HFFc6 (cell line): ENCODE measurements around the gene MED8. TPM values are rescaled to one million over a fixed set of nuclear protein-coding genes. Genes with fewer than 3 reads are reported as not detected.

Experiments used
- DNase-seq: peaks from one replicate; pipeline ENCODE4 v3.0.0-alpha.2; 2018
- H3K27ac Mint-ChIP-seq: 2 replicates; pipeline ENCODE4 v1.8.0; 2020; ENCODE audit warnings: mild to moderate bottlenecking, mixed read lengths
- H3K27me3 Mint-ChIP-seq: 2 replicates; pipeline ENCODE4 v1.8.0; 2021; ENCODE audit warnings: mild to moderate bottlenecking, moderate library complexity, mixed read lengths; ENCODE audit not compliant: insufficient read depth
- H3K36me3 Mint-ChIP-seq: 2 replicates; pipeline ENCODE4 v1.8.0; 2021; ENCODE audit warnings: low read depth, mixed read lengths
- H3K4me1 Mint-ChIP-seq: 2 replicates; pipeline ENCODE4 v1.8.0; 2020; ENCODE audit warnings: low read depth, mixed read lengths
- H3K4me3 Mint-ChIP-seq: 2 replicates; pipeline ENCODE4 v1.8.0; 2020; ENCODE audit warnings: mild to moderate bottlenecking, moderate library complexity, mixed read lengths
- H3K9me3 Mint-ChIP-seq: 2 replicates; pipeline ENCODE4 v1.8.0; 2020; ENCODE audit warnings: mild to moderate bottlenecking, mixed read lengths
- total RNA-seq, 6 experiments: library from RNA; stranded (reverse); fragmentation: NEBNext Ultra II Directional; extraction: Animal tissue kit (Norgen Biotek cat#: 25700); gene quantifications; 2 replicates in 1 of 6; 3 replicates in 5 of 6; pipeline ENCODE4 v1.2.3, GENCODE V29; 2021
- TF ChIP-seq, protein P1 (sequence below): fragments of 200-600 bp; sonication (generic); IDR thresholded peaks from 2 replicates; pipeline ENCODE4 v1.5.0; 2021; ENCODE audit warnings: antibody characterized with exemption, mild to moderate bottlenecking

Gene MED8
- total RNA-seq, 6 experiments from 2014 or later: 56.0 to 64.0 (median 60.8) TPM

DNA sequence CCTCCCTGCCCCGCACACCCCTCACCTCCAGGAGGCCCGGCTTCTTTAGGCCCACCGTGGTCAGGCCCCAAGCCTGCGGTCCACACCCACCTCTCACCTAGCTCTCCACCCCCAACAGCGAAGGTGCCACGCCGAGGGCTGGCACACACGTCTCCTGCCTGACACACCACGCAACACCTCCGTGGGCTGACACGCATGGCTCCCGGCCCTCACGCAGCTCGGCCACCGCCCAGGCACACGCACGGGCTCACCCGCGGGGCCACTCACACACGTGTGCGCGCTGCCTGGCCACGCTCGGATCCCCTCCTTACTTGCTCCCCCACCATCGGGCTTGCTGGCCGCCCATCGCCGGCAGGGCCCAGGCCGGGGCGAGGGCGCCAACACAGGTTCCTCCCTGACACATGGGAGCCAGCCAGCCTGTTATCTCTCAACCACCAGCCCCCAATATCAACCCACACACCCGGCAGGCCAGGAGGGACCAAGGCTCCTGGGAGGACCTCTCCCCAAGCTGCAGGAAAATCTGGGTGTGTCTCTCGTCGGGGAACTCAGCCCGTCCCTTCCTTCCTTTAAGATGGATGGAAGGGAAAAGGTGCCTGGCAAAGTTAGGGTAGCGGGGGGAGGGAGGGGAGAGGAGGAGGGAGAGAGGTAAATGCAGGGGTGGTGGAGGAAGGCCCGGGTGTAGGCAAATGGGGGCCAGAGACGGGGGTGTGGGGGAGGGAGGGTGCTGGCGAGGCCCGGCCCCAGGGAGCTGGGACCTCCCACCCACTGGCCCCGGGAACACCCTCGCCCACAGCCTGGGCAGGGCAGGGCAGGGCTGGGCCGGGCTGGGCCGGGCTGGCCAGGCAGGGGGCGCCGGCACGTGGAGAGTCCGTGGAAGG lies 22.3 kb downstream of the MED8 start:
- peak overlapping the region; percentile 90 for H3K27ac Mint-ChIP-seq
- TF ChIP-seq, protein P1, sequence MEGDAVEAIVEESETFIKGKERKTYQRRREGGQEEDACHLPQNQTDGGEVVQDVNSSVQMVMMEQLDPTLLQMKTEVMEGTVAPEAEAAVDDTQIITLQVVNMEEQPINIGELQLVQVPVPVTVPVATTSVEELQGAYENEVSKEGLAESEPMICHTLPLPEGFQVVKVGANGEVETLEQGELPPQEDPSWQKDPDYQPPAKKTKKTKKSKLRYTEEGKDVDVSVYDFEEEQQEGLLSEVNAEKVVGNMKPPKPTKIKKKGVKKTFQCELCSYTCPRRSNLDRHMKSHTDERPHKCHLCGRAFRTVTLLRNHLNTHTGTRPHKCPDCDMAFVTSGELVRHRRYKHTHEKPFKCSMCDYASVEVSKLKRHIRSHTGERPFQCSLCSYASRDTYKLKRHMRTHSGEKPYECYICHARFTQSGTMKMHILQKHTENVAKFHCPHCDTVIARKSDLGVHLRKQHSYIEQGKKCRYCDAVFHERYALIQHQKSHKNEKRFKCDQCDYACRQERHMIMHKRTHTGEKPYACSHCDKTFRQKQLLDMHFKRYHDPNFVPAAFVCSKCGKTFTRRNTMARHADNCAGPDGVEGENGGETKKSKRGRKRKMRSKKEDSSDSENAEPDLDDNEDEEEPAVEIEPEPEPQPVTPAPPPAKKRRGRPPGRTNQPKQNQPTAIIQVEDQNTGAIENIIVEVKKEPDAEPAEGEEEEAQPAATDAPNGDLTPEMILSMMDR: no peak
- H3K9me3 Mint-ChIP-seq: no peaks in the 10 kb centered on the region
- H3K36me3 Mint-ChIP-seq: peaks cover 53% of the 10 kb centered on the region
- H3K4me3 Mint-ChIP-seq: peak overlapping the region; percentile 93
- H3K4me1 Mint-ChIP-seq: peaks cover 52% of the 10 kb centered on the region
- DNase-seq: no peak
- no peaks in the 10 kb centered on the region; the same call in 1 of the 2 replicates for H3K27me3 Mint-ChIP-seq

DNA sequence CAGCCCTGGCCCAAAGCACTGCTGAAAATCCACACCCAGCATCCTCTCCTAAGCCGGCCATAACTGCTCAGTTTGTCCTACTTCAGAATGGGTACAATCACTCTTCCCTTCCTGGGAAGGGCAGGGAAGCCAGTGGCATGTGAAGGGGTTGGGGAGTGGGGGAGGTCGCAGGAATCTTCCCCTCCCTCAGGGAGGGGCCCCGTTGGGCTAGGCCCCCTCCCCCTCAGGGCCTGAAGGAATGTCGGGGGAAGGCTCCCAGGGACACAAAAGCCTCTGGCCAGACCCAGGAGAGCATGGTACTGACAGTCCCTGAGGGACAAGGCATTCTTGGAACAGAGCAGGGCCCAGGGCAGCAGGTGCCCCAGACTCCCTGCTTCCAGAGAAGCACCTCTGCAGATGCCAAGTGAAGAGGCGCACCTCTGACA lies 23.0 kb downstream of the MED8 start:
- TF ChIP-seq, protein P1: no peak

DNA sequence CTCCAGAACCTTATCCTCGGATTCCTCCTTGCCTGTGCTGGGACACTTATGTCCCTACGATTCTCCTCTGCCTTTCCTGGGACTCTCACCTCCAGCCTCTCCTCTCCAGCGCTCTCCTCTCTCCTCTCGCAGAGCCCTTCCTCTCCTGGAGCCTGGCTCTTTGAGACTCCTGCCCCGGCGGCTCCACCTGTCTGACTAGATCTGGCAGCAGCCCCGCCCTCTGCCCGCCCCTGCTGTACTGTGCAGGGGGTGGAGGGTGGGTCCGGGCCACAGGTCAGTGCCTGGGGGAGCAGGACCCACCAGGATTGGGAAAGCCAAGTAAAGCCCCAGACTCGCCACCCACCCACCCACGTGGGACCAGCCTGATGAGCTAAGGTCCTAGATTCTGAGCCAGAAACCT lies 23.4 kb downstream of the MED8 start:
- DNase-seq: no peak
- Mint-ChIP-seq H3K4me1 (peaks cover 62% of the 10 kb centered on the region), H3K4me3 (peak overlapping the region; percentile 93), H3K36me3 (peaks cover 59% of the 10 kb centered on the region), H3K9me3 (no peaks in the 10 kb centered on the region), H3K27ac (peak overlapping the region; percentile 90), H3K27me3 (no peaks in the 10 kb centered on the region; the same call in 1 of the 2 replicates)
- TF ChIP-seq, protein P1: no peak

More for the DNA sequence above, 23.0 kb downstream of the MED8 start:
- Mint-ChIP-seq H3K27me3 (no peaks in the 10 kb centered on the region; the same call in 1 of the 2 replicates), H3K4me3 (peak overlapping the region; percentile 93), H3K9me3 (no peaks in the 10 kb centered on the region), H3K27ac (peak overlapping the region; percentile 90), H3K36me3 (peaks cover 59% of the 10 kb centered on the region), H3K4me1 (peaks cover 58% of the 10 kb centered on the region)
- no peak for DNase-seq

- no peaks in the 10 kb centered on the region for H3K9me3 Mint-ChIP-seq
- DNase-seq: no peak
- peak overlapping the region; percentile 93 for H3K4me3 Mint-ChIP-seq
- H3K27me3 Mint-ChIP-seq: peaks cover 1% of the 10 kb centered on the region; the same call in 1 of the 2 replicates
- H3K36me3 Mint-ChIP-seq: peaks cover 59% of the 10 kb centered on the region
- TF ChIP-seq, protein P1: no peak
- peak overlapping the region; percentile 90 for H3K27ac Mint-ChIP-seq
- peaks cover 68% of the 10 kb centered on the region for H3K4me1 Mint-ChIP-seq
Observed at GRCh38 chr1:43365678-43366077, 23.9 kb downstream of the MED8 start.

DNA sequence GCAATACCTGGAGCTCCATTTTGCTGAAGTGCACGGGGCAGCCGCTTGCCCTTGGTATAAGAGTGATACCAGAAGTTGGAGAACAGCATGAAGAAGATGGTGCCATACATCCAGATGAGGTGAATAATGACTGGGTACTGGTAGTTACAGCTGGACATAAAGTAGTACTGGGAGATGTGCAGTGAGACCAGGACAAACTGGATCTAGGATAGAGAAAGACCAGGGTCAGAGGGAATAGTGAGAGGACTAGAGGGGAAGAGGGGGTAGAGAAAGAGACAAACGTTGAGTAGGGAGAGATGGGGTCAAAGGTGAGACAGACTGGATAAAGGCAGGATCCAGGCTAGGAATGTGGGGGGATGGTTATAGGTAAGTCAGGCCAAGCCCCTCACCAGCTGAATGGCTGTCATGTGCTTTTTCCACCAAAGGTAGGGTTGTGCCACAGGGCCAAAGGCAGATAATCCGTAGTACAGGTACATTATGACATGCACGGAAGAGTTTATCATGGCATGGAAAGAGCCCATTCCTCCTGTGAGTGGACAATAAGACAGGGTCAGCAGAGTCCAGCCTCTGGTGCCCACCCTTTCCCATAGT lies 25.6 kb downstream of the MED8 start:
- H3K9me3 Mint-ChIP-seq: no peaks in the 10 kb centered on the region
- H3K27me3 Mint-ChIP-seq: peaks cover 3% of the 10 kb centered on the region; the same call in 1 of the 2 replicates
- DNase-seq: no peak
- no peak overlapping the region for H3K4me3 Mint-ChIP-seq
- peaks cover 69% of the 10 kb centered on the region for H3K36me3 Mint-ChIP-seq
- H3K27ac Mint-ChIP-seq: peak overlapping the region; percentile 60
- H3K4me1 Mint-ChIP-seq: peaks cover 81% of the 10 kb centered on the region
- TF ChIP-seq, protein P1: no peak
